COLO668 (cell line): ENCODE results near the gene HTR1B.
A peak's percentile ranks its signal among the peaks of the same experiment; 100 is the strongest.

Experiments used
- DNase-seq: peaks from one replicate; lab custom pipeline; 2025; ENCODE audit not compliant: unreplicated experiment; lab: John Stamatoyannopoulos, UW

Gene HTR1B, protein sequence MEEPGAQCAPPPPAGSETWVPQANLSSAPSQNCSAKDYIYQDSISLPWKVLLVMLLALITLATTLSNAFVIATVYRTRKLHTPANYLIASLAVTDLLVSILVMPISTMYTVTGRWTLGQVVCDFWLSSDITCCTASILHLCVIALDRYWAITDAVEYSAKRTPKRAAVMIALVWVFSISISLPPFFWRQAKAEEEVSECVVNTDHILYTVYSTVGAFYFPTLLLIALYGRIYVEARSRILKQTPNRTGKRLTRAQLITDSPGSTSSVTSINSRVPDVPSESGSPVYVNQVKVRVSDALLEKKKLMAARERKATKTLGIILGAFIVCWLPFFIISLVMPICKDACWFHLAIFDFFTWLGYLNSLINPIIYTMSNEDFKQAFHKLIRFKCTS

DNA sequence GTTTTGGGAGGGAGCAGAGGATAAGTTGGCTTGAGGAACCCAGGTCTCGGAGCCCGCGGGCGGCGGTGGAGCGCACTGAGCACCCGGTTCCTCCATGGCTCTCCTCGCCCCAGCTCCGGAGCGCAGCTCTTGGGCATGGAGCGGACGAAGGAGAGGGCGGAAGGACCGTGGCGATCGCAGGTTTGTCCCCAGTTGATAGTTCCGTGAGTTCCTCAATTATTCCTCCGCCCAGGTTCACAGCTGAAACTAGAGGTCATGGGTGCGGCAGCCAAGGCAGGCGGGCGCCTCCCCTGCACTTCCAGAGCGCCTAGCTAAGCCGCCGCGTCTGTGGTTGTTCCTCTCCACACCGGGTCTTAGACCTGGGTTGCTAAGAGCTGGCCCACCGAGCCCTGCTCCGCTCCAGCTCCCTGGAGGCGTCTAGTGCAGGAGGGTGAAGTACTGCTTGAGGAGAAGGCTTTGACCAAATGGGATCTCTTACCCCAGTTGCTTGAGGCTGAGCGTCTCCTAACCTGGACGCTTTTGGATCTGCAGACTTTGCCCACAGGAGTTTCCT is at the start of gene HTR1B:
Gene HTR1B (minus strand): TSS at position 184 of the 553 bp plus-strand sequence. CDS start 88 bp downstream, at position 96.
- DNase-seq = no peak

DNA sequence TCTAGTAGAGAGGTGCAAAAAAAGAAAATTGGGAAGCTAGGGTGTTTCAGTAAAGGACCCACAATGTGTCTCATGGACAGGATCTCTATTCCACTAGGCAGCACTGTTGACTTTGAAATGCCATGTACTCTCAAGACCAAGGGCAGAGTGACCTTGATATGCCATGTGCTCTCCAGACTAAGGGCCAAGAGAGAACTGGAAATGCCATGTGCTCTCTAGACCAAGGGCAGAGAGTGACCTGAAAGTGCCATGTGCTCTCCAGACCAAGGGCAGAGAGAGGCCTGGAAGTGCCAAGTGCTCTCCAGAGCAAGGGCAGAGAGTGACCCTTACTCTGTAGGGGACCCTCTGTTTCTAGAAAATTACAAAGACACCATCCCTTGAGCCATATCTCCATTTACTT is 49.3 kb upstream of the HTR1B start:
- no peak for DNase-seq

DNA sequence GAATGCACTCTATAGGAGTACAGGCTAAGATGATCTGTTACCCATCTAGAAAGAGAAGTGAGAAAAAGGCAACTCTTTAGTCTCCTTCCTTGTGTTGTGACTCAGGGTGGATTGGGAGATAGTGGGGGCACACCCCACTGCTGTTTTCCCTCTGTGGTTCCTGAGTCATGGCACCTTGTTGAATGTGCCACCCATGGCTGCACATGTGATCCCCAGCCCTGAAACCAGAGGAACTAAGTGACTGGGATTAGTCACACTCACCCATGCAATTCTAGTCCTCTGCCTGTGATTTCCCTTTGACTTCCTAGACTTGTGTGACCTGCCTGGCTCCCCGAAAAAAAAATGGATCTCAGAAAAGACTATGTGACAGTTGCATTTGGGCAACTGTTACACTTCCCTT is 48.6 kb upstream of the HTR1B start:
- DNase-seq = no peak

DNA sequence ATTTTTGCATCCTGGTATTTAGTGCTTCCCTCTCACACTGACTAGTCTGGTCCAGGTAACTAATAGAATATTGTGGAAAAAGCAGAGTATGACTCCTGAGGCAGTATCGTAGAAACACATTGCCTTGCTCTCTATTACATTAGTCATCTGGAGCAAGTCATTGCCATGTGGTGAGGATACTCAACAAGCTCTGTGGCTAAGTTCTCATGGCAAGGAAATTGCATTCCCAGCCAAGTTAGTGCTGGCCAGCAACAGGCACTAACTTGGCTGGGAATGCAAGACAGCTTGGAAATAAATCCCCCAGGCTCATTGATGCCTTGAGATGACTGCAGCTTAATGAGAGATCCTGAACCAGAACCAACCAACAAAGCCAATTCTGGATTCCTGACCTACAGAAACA is 39.7 kb upstream of the HTR1B start:
- no peak for DNase-seq

DNA sequence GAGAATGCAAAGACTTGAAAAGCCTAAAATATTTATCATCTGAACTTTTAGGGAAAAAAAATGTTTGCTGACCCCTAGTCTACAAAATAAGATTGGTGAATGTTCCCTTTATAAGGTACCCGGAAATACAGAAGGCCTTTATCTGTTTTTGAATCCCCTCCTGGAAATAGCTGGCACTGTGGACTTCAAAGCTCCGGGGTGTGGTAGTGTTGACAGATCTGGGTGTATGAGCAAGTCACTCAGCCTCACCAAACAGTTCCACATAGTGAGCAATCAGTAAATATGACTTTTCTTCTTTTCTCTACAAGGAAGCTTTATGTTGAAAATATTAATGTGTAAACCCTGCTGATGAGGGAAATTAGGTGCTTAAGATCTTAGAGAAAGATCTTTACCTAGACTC is 29.2 kb upstream of the HTR1B start:
- no peak for DNase-seq

DNA sequence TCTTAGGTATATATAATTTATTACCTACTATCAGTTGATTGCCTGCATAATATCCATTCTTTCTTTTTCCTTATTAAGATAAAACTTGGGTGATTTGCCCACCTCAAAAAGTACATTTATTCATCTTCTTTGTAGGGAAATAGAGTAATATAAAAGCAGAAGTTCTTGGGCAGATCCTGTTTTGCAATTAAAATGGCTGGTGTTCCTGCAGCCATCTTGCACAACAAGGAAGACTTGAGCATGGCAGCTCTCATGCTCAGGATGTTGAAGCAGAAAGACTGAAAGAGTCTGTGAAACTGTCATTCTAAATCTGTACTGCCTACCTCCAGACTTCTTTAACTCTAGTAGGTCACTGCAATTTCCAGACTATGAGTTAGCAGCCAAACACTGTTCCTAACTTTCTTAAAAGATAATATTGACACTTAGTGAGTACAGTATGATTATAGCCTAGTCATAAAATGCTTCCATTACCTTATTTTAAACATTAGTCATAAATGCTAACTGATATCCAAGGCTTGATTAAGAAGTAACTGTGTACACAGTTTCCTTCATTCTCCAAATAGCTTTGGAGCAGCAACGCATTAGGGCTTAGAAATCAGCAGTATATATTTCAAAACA is 24.6 kb upstream of the HTR1B start:
- DNase-seq = no peak

DNA sequence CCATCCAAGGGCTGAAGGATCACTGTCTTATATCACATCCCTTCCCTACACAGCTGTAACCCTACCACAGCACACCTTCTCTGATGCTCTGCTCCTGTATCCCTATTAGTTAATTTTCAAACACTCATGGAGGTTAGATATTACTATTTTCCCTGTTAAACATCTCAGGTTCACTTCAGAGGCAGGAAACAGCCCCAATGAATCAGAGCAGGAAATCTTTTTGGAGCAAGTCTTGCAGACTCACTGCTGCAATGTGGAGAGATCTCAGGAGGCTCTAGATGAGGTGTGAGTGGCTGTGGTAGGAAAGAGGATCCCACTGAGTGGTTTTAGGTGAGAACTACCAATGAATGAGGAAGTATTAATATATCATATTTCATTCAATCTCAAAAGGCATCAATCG is 19.7 kb upstream of the HTR1B start:
- DNase-seq = no peak

DNA sequence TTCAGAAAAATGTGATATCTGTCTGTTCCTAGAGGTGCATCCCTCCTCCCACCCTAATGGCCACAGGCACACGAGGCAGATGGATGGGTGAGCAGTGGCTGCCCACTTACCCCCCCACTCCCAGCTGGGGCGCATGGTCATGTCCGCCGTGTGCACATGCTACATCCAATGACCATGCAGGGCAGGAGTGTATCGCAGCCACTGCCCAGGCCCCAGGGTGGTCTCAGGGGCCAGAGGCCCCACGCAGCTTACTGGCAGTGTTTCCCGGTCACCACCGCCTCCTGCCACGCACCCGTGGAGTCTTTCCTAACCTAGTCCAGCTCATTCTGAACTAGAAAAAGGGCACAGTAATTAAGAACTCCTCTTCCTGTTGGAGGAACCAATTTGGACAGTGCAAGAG is 11.7 kb upstream of the HTR1B start:
- no peak for DNase-seq

DNA sequence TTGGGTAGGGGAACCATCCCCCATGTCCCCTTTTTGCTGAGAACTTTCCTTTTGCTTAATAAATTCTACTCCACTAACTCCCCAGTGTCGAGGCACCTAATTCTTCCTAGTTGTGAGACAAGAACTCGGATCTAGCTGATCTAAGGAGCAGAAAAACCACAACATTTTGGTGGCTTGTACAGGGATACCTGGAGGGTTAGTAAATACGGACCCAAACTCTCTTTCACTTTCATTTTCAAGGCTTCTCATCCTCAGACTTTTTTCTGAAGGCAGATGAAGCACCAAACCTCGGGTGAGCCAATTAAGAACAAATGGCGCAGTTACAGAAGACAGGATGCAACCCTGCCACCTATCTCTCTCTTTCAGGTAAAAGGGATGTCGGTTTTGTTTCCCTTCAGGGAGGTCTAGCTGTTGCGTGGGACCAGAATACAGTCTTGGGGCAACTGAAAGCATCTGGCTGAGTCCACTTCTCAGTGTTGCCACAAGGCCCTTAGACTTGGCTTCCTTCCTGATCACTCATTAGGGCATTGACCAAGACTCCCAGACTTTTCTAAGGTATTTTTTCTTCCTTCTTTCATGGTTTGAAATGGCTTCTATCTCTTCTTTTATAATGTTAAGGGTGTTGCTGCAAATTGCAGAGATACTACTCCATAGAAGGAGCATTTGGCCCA is 11.1 kb upstream of the HTR1B start:
- DNase-seq = no peak

DNA sequence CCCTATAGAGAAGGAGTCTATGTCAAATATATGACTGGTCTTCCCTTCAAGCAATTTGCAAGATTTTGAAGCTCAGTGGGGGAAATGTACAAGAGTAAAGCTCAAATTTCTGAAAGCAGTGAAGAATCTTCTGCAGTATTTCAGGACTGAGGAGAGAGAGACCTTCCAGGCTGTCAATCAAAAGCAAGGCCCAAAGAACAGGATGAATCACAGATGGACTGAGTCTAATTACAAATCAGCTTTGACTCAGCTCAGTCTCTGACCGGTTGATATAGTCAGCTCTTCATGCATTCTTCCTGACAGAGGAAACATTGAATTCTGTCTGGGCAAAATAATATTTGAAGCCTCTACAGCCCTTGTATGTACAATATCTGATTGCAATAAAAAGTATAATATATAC is 7.7 kb upstream of the HTR1B start:
- no peak for DNase-seq

DNA sequence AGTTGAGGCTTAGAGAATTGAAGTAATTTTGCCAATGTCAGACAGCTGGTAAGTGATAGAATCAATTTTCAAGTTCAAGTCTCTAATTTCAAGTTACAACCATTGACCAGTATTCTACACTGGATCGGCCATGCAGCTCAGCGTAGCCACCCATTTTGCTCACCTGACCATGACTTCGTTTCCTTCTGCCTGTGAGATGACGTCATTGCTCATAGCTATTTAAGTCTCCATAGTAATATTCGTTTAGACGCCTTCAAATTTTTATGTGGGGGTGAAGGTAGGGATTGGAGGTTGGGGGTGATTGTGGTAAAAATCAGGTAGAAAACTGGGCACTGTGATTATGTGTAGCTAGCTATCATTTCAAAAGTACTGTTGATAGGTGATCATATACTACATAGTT is 5.6 kb upstream of the HTR1B start:
- no peak for DNase-seq

DNA sequence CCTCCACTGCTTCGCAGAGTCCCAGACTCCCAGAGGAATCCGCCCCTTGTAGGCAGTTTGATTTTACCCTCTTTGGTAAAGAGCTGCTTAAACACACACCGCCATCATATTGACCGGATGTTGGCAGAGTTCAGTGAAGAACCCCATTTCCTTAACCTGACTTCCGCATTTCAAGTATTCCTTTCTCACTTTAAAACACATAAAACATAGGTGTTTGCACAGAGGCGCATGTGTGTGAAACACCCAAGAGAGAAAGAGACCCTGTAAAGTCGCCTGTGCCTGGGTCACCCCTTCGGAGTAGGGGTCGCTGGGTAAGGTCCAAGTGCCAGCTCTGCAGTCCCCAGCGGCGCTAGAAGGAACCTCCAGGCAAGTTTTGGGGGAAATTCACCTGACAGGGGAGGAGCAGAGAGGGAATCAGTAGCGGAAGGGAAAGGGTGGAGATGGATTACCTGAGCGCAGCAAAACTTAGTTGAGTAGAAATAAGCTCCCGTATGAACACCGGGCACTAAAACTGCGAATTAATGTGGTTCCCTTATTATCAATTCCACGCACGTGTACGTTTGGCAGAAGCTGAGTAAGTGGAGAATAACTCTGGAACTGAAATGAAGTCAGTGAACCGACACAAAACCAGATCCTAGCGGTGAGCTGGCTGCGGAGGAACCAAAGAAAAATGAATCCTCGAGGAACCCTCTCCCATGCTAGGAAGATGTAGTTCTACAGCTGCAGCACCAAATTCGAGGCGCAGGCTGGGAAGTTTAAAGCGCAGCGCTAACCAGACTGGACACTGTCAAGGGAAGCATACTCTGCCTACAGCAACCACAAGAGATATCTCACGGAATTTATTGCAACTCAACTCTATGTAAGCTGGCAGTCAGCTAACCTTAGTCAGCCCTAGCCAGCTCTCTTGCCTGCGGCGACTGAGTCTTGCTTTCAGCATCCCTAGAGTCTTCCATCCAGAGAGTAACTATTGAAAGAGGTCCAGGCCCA is 3.5 kb upstream of the HTR1B start:
- no peak for DNase-seq

DNA sequence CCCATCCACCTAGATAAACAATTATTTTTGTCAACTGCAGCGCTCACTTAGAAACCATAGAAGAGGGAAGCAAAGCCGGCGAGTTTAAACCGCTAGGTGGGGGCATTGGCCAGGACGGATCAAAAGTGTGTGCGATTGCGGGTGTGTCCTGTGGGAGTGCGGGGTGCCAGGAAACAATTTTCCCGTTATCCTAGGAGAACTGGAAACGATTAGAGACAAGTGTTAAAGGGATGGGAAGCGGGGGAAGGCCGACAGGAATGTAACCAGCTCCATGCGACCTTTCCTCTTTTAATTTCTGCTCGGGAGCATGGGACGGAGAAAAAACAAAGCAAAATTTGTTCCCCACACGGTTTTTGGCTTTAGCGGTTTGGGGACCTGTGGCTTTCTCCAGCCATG is 2.8 kb upstream of the HTR1B start:
- peak; percentile 11 for DNase-seq

DNA sequence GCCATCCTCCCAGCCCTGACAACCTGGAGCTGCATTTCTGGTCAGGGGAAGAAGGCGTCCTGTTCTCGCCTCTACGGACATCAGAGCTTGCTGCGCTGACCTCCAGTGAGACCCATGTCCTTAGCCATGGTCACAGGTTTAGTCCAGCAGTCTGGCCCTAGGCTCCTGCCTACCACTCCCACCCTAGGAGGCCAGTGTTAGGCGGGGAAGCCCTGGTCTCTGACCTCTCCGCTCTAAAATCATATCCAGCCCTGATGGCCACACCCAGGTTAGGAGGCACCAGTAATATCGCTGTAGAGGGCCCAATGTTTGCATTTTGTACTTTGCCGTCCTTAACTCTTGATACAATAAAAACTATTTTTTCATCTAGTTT is 1.2 kb upstream of the HTR1B start:
- no peak for DNase-seq

DNA sequence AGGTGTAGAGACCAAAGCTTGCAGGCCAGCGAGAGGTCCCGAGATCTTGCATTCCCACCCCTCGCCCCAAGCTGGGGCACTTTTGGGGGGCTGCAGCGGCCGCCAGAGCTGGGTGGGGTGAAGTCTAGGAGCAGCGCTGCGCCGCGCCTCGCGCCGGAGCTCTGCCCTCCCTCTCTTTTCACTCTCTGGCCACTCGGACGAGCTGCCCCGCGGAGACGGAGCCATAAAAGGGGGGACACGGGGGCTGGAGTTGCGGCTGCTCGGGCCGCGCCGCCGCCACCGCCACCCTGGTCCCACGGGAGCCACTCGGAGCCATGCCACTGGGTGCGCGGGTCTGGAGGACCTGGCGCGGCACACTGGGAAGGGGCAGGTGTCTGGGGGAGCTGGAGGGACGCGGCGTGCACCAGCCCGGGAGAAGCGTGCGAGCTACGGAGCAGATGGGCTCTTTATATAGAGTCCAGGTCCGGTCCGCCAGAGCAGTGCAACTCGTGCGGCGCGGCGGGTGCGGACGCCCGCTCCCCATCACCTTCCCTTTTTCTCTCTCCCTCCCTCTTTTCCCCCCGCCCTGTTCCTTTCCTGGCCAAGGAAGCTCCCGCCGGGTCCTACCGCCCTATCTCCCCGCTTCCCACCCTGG is 687 bp upstream of the HTR1B start:
- DNase-seq = no peak

DNA sequence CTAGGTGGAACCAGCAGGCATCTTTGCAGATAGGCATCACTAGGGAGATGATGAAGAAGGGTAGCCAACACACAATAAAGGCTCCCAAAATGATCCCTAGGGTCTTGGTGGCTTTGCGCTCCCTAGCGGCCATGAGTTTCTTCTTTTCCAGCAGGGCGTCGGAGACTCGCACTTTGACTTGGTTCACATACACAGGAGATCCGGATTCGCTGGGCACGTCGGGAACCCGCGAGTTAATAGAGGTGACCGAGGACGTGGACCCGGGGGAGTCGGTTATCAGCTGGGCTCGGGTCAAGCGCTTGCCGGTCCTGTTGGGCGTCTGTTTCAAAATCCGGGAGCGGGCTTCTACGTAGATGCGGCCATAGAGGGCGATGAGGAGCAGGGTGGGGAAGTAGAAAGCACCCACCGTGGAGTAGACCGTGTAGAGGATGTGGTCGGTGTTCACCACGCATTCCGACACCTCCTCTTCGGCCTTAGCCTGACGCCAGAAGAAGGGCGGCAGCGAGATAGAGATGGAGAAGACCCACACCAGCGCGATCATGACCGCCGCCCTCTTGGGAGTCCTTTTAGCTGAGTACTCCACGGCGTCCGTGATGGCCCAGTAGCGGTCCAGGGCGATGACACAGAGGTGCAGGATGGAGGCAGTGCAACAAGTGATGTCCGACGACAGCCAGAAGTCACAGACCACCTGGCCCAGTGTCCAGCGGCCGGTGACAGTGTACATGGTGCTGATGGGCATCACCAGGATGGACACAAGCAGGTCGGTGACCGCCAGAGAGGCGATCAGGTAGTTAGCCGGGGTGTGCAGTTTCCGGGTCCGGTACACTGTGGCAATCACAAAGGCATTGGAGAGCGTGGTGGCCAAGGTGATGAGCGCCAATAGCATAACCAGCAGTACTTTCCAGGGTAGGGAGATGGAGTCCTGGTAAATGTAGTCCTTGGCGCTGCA is 658 bp downstream of the HTR1B start:
- no peak for DNase-seq

DNA sequence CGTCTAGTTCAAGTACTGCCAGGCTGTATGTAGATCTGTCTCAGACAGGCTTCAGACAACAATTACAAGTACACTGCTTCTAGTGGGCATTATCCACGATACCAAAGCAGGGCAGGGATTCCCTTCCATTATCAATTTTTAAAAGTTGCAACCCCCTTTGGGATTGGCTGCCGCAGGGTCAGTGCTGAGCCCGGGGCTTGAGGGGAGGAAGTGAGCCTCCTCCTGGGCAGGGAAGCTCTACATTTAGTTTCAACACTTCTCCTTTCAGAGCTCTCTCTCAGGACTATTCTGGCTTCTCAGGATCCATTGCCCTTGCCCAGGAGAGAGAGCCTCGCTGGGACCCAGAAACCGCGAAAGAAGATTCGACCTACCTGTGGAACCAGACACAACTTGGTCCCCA is 1.5 kb downstream of the HTR1B start:
- no peak for DNase-seq

DNA sequence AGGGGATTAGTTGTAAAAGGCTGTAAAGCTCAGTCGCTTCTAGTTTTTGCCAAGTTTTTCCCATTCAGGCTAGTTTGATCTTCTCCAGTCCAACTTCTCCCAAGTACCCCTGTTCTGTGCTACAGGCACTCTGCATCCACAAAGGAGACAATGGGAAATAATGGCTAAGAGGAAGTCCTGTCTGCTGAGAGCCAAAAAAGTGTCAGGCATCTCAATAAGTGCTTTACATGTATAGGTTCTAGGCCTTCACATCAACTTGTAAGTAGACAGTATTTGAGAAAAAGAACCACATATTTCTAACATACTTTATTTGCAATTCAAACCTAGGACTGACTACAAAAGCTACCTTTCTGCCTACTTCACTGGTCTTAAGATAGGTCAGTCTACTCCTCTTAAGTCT is 4.9 kb downstream of the HTR1B start:
- DNase-seq = no peak

DNA sequence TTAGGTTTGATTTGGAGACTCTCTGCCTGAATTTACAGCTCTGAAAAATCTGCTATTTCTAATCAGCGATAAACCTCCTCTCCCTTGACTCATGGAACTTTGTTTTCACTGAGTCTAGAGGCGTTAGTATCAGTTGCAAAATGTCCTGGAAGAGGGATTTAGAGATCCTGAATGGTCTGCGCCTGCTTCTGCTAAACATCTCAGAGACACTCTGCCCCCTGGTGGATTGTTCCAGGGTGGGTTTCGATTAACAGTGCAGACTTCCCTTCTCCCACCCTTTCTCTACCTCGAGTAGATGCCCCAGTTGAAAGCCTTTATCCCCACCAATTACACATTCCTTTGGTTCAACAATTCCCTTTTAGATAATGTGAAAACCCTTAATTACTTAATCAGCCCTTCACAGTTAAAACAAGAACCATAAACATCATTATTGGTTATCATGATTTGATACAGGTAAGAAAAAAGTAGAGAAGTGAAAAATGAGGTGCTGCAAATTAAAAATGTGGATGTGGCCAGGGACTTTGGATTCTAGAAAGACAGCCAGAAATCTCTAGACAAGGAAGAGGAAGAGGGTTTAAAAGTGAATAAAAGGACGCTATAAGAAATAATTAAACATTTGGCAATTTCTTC is 5.5 kb downstream of the HTR1B start:
- peak; percentile 18 for DNase-seq
